HFF-Myc (cell line): ENCODE measurements around the gene LRRTM4.
"Not testable (repeated sequence)": the region's sequence is repeated elsewhere in the genome, so short reads cannot be mapped to it uniquely, and the experiment has no call there.

Experiments used
- DNase-seq: peaks from one replicate; pipeline ENCODE4 v3.0.0-alpha.2; 2011; ENCODE audit warnings: low read depth; ENCODE audit errors: extremely low read depth
- H3K4me3 ChIP-seq: replicated peaks from 2 replicates; pipeline ENCODE4 v1.5.1; 2011; ENCODE audit warnings: low read depth, mild to moderate bottlenecking, control low read depth, low read length
- CTCF ChIP-seq: IDR thresholded peaks from 2 replicates; pipeline ENCODE4 v1.5.1; 2012; ENCODE audit warnings: mild to moderate bottlenecking, low read depth, low read length, control low read depth; ENCODE audit errors: missing control alignments

LRRTM4 gene

GRCh38 chr2:77105008-77105407 lies 417.2 kb downstream of the LRRTM4 start:
- no peak overlapping the region for H3K4me3 ChIP-seq
- DNase-seq = no peak
- TF ChIP-seq CTCF = no peak

- TF ChIP-seq CTCF = no peak
- no peak overlapping the region for H3K4me3 ChIP-seq
- no peak for DNase-seq
Observed at GRCh38 chr2:77104554-77104953, 417.6 kb downstream of the LRRTM4 start.

- H3K4me3 ChIP-seq = no peak overlapping the region
- TF ChIP-seq CTCF = no peak
- DNase-seq = no peak
Observed at GRCh38 chr2:77102927-77103326, 419.2 kb downstream of the LRRTM4 start.

GRCh38 chr2:77101796-77102452 lies 420.3 kb downstream of the LRRTM4 start:
- H3K4me3 ChIP-seq = no peak overlapping the region
- DNase-seq = no peak
- no peak for TF ChIP-seq CTCF

GRCh38 chr2:77099961-77100360 lies 422.2 kb downstream of the LRRTM4 start:
- no peak overlapping the region for H3K4me3 ChIP-seq
- DNase-seq = no peak
- TF ChIP-seq CTCF = no peak

GRCh38 chr2:77095525-77095924 lies 426.7 kb downstream of the LRRTM4 start:
- H3K4me3 ChIP-seq, DNase-seq: not testable (repeated sequence)

GRCh38 chr2:77095096-77095495 lies 427.1 kb downstream of the LRRTM4 start:
- no peak for DNase-seq
- no peak for TF ChIP-seq CTCF
- no peak overlapping the region for H3K4me3 ChIP-seq

GRCh38 chr2:77088424-77088823 lies 433.8 kb downstream of the LRRTM4 start:
- DNase-seq, H3K4me3 ChIP-seq: not testable (repeated sequence)
